Panc1 (cell line): Measurements from ENCODE around the gene CDHR4.

Experiments used
- POLR2AphosphoS5 ChIP-seq: IDR thresholded peaks from 2 replicates; pipeline ENCODE4 v1.6.1; 2012; ENCODE audit warnings: mild to moderate bottlenecking, low read depth, low read length, moderate library complexity
- REST ChIP-seq, 2 experiments: IDR thresholded peaks; 2 replicates each; pipeline ENCODE4 v1.6.1; 2011 to 2012; ENCODE audit warnings: low read depth in 2 of 2, control low read depth in 1 of 2, low read length in 1 of 2, mild to moderate bottlenecking in 1 of 2, moderate library complexity in 1 of 2; ENCODE audit not compliant: insufficient read depth in 1 of 2
- TF ChIP-seq, protein P1 (sequence below): fragments of 450-650 bp; IDR thresholded peaks from 2 replicates; pipeline ENCODE4 v1.5.1; 2017; ENCODE audit warnings: mild to moderate bottlenecking

DNA sequence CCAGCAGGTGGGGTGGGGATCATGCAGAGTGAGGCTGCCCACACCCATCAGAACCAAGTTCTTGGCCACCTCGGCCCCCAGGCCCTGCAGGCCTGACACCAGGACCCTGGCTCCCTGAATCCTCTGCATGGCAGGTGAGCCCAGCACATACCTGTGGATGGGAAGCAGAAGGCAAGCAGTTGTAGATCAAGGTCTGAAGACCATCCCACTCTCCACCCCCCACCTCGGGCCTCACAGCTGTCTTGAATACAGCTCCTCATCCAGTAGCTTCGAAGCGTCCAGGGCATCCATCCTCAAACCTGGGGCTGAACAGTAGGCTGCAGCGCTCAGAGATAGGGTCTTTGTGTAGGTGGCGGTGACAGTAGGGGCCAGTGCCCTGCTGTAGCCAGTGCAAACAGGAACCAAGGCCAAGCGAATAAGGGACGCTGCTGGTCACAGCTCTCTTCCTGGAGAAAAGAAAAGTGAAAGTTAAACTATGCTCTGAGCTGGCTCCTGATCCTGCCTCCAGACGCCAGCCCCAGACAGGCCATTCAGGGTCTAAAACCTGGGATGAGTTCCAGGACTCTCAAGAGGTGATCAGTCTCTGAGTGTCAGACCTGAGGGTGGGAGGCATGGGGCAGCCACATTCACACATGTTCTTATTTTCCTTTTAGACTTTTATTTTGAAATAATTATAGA lies 14.0 kb upstream of the CDHR4 start, which contains the start of gene UBA7:
- TF ChIP-seq REST (IDR thresholded peaks at IDR 0.05; ENCODE audit: insufficient read depth in 1 of 2, low read depth in 2 of 2, low read length in 1 of 2) (no peak), POLR2AphosphoS5 (no peak)
- TF ChIP-seq, protein P1, sequence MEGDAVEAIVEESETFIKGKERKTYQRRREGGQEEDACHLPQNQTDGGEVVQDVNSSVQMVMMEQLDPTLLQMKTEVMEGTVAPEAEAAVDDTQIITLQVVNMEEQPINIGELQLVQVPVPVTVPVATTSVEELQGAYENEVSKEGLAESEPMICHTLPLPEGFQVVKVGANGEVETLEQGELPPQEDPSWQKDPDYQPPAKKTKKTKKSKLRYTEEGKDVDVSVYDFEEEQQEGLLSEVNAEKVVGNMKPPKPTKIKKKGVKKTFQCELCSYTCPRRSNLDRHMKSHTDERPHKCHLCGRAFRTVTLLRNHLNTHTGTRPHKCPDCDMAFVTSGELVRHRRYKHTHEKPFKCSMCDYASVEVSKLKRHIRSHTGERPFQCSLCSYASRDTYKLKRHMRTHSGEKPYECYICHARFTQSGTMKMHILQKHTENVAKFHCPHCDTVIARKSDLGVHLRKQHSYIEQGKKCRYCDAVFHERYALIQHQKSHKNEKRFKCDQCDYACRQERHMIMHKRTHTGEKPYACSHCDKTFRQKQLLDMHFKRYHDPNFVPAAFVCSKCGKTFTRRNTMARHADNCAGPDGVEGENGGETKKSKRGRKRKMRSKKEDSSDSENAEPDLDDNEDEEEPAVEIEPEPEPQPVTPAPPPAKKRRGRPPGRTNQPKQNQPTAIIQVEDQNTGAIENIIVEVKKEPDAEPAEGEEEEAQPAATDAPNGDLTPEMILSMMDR: no peak
